ENCODE results near the gene MAST4.
A peak's percentile ranks its signal among the peaks of the same experiment; 100 is the strongest.

The MAST4 gene

GRCh38 chr5:67058998-67059743 is 463.0 kb downstream of the MAST4 start:
- DNase-seq, result no peak

GRCh38 chr5:67059744-67060490 is 463.7 kb downstream of the MAST4 start:
- DNase-seq, result no peak

GRCh38 chr5:67061511-67061910 is 465.3 kb downstream of the MAST4 start:
- DNase-seq, result no peak

GRCh38 chr5:67063055-67063454 is 466.9 kb downstream of the MAST4 start:
- no peak for DNase-seq

GRCh38 chr5:67063791-67064190 is 467.6 kb downstream of the MAST4 start:
- no peak for DNase-seq

GRCh38 chr5:67065237-67065636 is 469.0 kb downstream of the MAST4 start:
- peak; percentile 65 for DNase-seq

- DNase-seq, result no peak
These were observed 469.5 kb downstream of the MAST4 start for GRCh38 chr5:67065696-67066095.

GRCh38 chr5:67066815-67067214 is 470.6 kb downstream of the MAST4 start:
- DNase-seq, result no peak

GRCh38 chr5:67073045-67073680 is 477.0 kb downstream of the MAST4 start:
- no peak for DNase-seq

- no peak for DNase-seq
These were observed 481.1 kb downstream of the MAST4 start for GRCh38 chr5:67077296-67077695.

- DNase-seq, result no peak
These were observed 485.1 kb downstream of the MAST4 start for GRCh38 chr5:67081261-67081660.

- no peak for DNase-seq
These were observed 486.7 kb downstream of the MAST4 start for GRCh38 chr5:67082941-67083340.

GRCh38 chr5:67085616-67086015 is 489.4 kb downstream of the MAST4 start:
- DNase-seq, result peak; percentile 25

- DNase-seq, result no peak
These were observed 493.1 kb downstream of the MAST4 start for GRCh38 chr5:67089200-67089725.

- no peak for DNase-seq
These were observed 493.8 kb downstream of the MAST4 start for GRCh38 chr5:67090040-67090439.

GRCh38 chr5:67090593-67090992 is 494.4 kb downstream of the MAST4 start:
- DNase-seq, result no peak

GRCh38 chr5:67092535-67092934 is 496.3 kb downstream of the MAST4 start:
- DNase-seq, result no peak

- DNase-seq, result no peak
These were observed 497.1 kb downstream of the MAST4 start for GRCh38 chr5:67093279-67093678.

GRCh38 chr5:67094476-67095300 is 498.5 kb downstream of the MAST4 start:
- no peak for DNase-seq

GRCh38 chr5:67095346-67096171 is 499.4 kb downstream of the MAST4 start:
- DNase-seq, result no peak

GRCh38 chr5:67098656-67099055 is 502.5 kb downstream of the MAST4 start:
- no peak for DNase-seq

- DNase-seq, result no peak
These were observed 504.1 kb downstream of the MAST4 start for GRCh38 chr5:67100301-67100700.

Measured in SHP77 treated with DMSO at 0.1 percent for 48 hours (cell line).